Suprapubic skin (tissue), 4 donors: ENCODE results near the gene SOST.

Experiments
- CTCF ChIP-seq, 2 donors: fragments of 200-600 bp in 1 of 2; fragments of 450-650 bp in 1 of 2; sonication (generic) in 1 of 2; IDR thresholded peaks; one replicate each; pipeline ENCODE4 v1.5.1; 2016 to 2019; ENCODE audit warnings: antibody characterized with exemption in 2 of 2, mild to moderate bottlenecking in 1 of 2, moderate library complexity in 1 of 2
- EP300 ChIP-seq: sonication (generic); formaldehyde crosslinking; IDR thresholded peaks from one replicate; pipeline ENCODE4 v1.6.1; 2017; ENCODE audit warnings: antibody characterized with exemption
- POLR2A ChIP-seq, 2 donors: fragments of 450-650 bp; IDR thresholded peaks; one replicate each; pipeline ENCODE4 v1.6.1; 2017; ENCODE audit warnings: antibody characterized with exemption in 2 of 2, mild to moderate bottlenecking in 2 of 2, moderate library complexity in 2 of 2
- POLR2AphosphoS5 ChIP-seq, 3 donors: sonication (generic); formaldehyde crosslinking; IDR thresholded peaks; one replicate each; pipeline ENCODE4 v1.6.1; 2017; ENCODE audit warnings: antibody characterized with exemption in 3 of 3

- TF ChIP-seq CTCF (IDR thresholded peaks at IDR 0.05) (no peak), POLR2A (IDR thresholded peaks at IDR 0.05) (no peak), EP300 (no peak), POLR2AphosphoS5 (IDR thresholded peaks at IDR 0.05) (no peak)
Measured at GRCh38 chr17:43740541-43740940, 18.1 kb downstream of the SOST start.
